A549 (cell line): Measurements from ENCODE around the gene EXOSC1. TPM values are rescaled to one million over a fixed set of nuclear protein-coding genes. Genes with fewer than 3 reads are reported as not detected.

Source experiments
- ATAC-seq, 2 experiments: fragments of 200-7000 bp in 1 of 2; fragments of >200 bp in 1 of 2; cut with Nextera tagmentation in 1 of 2; cut with Tn5 transposase in 1 of 2; 3 replicates each; pipeline versions ENCODE4 v1.8.0 to v1.9.1; 2018 to 2020; ENCODE audit warnings: mild to moderate bottlenecking in 1 of 2, moderate library complexity in 1 of 2
- CTCF ChIA-PET: fragments of 300-600 bp; sonication (Branson Sonifier 250); formaldehyde crosslinking; extraction: SDS; loops from one replicate; lab custom pipeline; 2021; ENCODE audit warnings: antibody characterized with exemption, inconsistent platforms; lab: Yijun Ruan, JAX
- POLR2A ChIA-PET: fragments of 350-600 bp; formaldehyde crosslinking; extraction: SDS; loops from one replicate; lab custom pipeline; 2021; ENCODE audit warnings: antibody characterized with exemption, inconsistent platforms; lab: Yijun Ruan, JAX
- DNase-seq, 2 experiments: peaks; one replicate each; pipeline versions ENCODE4 v3.0.0 to v3.0.0-alpha.2; 2011 to 2016; ENCODE audit warnings: low read depth in 1 of 2, low spot score in 1 of 2
- FAIRE-seq: peaks from 2 replicates; lab custom pipeline; 2011; peaks lifted over from hg19 to GRCh38; lab: Jason Lieb, UNC
- H3K27ac ChIP-seq, 2 experiments: fragments of >200 bp; sonication (Bioruptor Twin); formaldehyde crosslinking; 3 replicates each; pipeline ENCODE4 v1.5.1; 2016 to 2017
- H3K4me1 ChIP-seq: fragments of >200 bp; sonication (Bioruptor Twin); formaldehyde crosslinking; 3 replicates; pipeline ENCODE4 v1.6.1; 2016
- H3K4me2 ChIP-seq: fragments of >200 bp; sonication (Bioruptor Twin); formaldehyde crosslinking; 3 replicates; pipeline ENCODE4 v1.6.1; 2016
- H3K4me3 ChIP-seq: fragments of >200 bp; sonication (Bioruptor Twin); formaldehyde crosslinking; 3 replicates; pipeline ENCODE4 v1.5.1; 2016
- H3K9me3 ChIP-seq: fragments of >200 bp; sonication (Bioruptor Twin); formaldehyde crosslinking; 3 replicates; pipeline ENCODE4 v1.6.1; 2016
- BHLHE40 ChIP-seq: IDR thresholded peaks from 2 replicates; pipeline ENCODE4 v1.6.1; 2012; ENCODE audit warnings: low read depth, low read length, inconsistent platforms
- CBX8 ChIP-seq: fragments of 200-600 bp; sonication (generic); IDR thresholded peaks from 2 replicates; pipeline ENCODE4 v1.6.1; 2016
- CHD2 ChIP-seq: fragments of 150-350 bp; IDR thresholded peaks from 2 replicates; pipeline ENCODE4 v1.6.1; 2014; ENCODE audit warnings: low read length; ENCODE audit not compliant: partially characterized antibody
- EHMT2 ChIP-seq: fragments of 200-600 bp; sonication (generic); IDR thresholded peaks from 2 replicates; pipeline ENCODE4 v1.6.1; 2016; ENCODE audit warnings: antibody characterized with exemption, low read depth, mild to moderate bottlenecking, moderate library complexity
- ESRRA ChIP-seq: fragments of 150-350 bp; IDR thresholded peaks from 2 replicates; pipeline ENCODE4 v1.6.1; 2014; ENCODE audit warnings: mild to moderate bottlenecking, low read length, borderline replicate concordance
- FOSB ChIP-seq: fragments of 250-450 bp; sonication (Bioruptor Pico); IDR thresholded peaks from 2 replicates; pipeline ENCODE4 v1.5.0; 2020; ENCODE audit warnings: mild to moderate bottlenecking, moderate library complexity
- FOSL2 ChIP-seq, 2 experiments: fragments of 450-650 bp in 1 of 2; fragments of >200 bp in 1 of 2; sonication (Bioruptor Twin) in 1 of 2; formaldehyde crosslinking; IDR thresholded peaks; 2 replicates each; pipeline versions ENCODE4 v1.5.0 to v1.6.1; 2016 to 2020; ENCODE audit warnings: mild to moderate bottlenecking in 1 of 2, moderate library complexity in 1 of 2
- GATA3 ChIP-seq: IDR thresholded peaks from 2 replicates; pipeline ENCODE4 v1.6.1; 2012; ENCODE audit warnings: borderline replicate concordance
- HDAC2 ChIP-seq: fragments of 200-600 bp; sonication (generic); IDR thresholded peaks from 2 replicates; pipeline ENCODE4 v1.6.1; 2016
- HOXB13 ChIP-seq: fragments of 250-450 bp; sonication (Bioruptor Pico); IDR thresholded peaks from 2 replicates; pipeline ENCODE4 v1.5.0; 2020; ENCODE audit warnings: low read depth, mild to moderate bottlenecking, moderate library complexity
- JUN ChIP-seq, 2 experiments: fragments of >200 bp; sonication (Bioruptor Twin); formaldehyde crosslinking; IDR thresholded peaks; 2 replicates in 1 of 2; 3 replicates in 1 of 2; pipeline ENCODE4 v1.6.1; 2016 to 2017
- MAFK ChIP-seq: fragments of 450-650 bp; IDR thresholded peaks from 2 replicates; pipeline ENCODE4 v1.6.1; 2014; ENCODE audit not compliant: partially characterized antibody
- MYC ChIP-seq: IDR thresholded peaks from 2 replicates; pipeline ENCODE4 v1.6.1; 2012; ENCODE audit warnings: mild to moderate bottlenecking, inconsistent platforms, low read length, improper control_type of control experiment, borderline replicate concordance
- PHF8 ChIP-seq: fragments of 200-600 bp; sonication (generic); IDR thresholded peaks from 2 replicates; pipeline ENCODE4 v1.6.1; 2016; ENCODE audit warnings: low read depth, mild to moderate bottlenecking, antibody characterized with exemption, moderate library complexity, borderline replicate concordance
- POLR2A ChIP-seq: IDR thresholded peaks from 2 replicates; pipeline ENCODE4 v1.6.1; 2012; ENCODE audit warnings: mild to moderate bottlenecking, low read length
- POLR2AphosphoS2 ChIP-seq: conservative IDR thresholded peaks from 2 replicates; pipeline ENCODE4 v1.6.1; 2012; ENCODE audit warnings: low read length, improper control_type of control experiment, inconsistent platforms
- RAD21 ChIP-seq, 2 experiments: fragments of >200 bp in 1 of 2; sonication (Bioruptor Twin) in 1 of 2; formaldehyde crosslinking in 1 of 2; IDR thresholded peaks in 1 of 2; conservative IDR thresholded peaks in 1 of 2; 2 replicates in 1 of 2; 3 replicates in 1 of 2; pipeline ENCODE4 v1.6.1; 2012 to 2018; ENCODE audit warnings: inconsistent platforms in 1 of 2
- RNF2 ChIP-seq: fragments of 200-600 bp; sonication (generic); IDR thresholded peaks from 2 replicates; pipeline ENCODE4 v1.6.1; 2016; ENCODE audit warnings: low read depth, mild to moderate bottlenecking, antibody characterized with exemption, moderate library complexity, borderline replicate concordance
- SMC3 ChIP-seq: fragments of >200 bp; sonication (Bioruptor Twin); formaldehyde crosslinking; IDR thresholded peaks from 3 replicates; pipeline ENCODE4 v1.6.1; 2018; ENCODE audit warnings: inconsistent platforms
- SREBF2 ChIP-seq: fragments of 450-650 bp; IDR thresholded peaks from 2 replicates; pipeline ENCODE4 v1.6.1; 2014; ENCODE audit warnings: mild to moderate bottlenecking, moderate library complexity
- TFCP2L1 ChIP-seq: fragments of 250-450 bp; sonication (Bioruptor Pico); IDR thresholded peaks from 2 replicates; pipeline ENCODE4 v1.5.0; 2021; ENCODE audit warnings: mild to moderate bottlenecking
- ZFP36 ChIP-seq: fragments of 450-650 bp; IDR thresholded peaks from 2 replicates; pipeline ENCODE4 v1.6.1; 2014; ENCODE audit warnings: borderline replicate concordance; ENCODE audit not compliant: partially characterized antibody
- ZNF302 ChIP-seq: fragments of 250-450 bp; sonication (Bioruptor Pico); IDR thresholded peaks from 2 replicates; pipeline ENCODE4 v1.9.0; 2021; ENCODE audit warnings: inconsistent platforms, mild to moderate bottlenecking, moderate library complexity
- WGBS: methylation state at CpG from one replicate; pipeline ENCODE4 v1.1.6; 2017; ENCODE audit errors: missing lambda C conversion rate; 5-methylcytosine and 5-hydroxymethylcytosine counted together
- polyA plus RNA-seq, 4 experiments: library from polyadenylated mRNA; depleted of rRNA in 3 of 4; stranded (reverse); fragments of >200 nt; fragmentation: RNase III in 1 of 4; extraction: RNeasy Plus Mini Kit Qiagen cat#74134 plus additional on column Dnase treatment in 1 of 4; gene quantifications; 2 replicates in 3 of 4; 3 replicates in 1 of 4; pipeline ENCODE4 v1.2.3, GENCODE V29; 2011 to 2017
- TF ChIP-seq, protein P1 (sequence below): fragments of >200 bp; sonication (Bioruptor Twin); formaldehyde crosslinking; IDR thresholded peaks from 3 replicates; pipeline ENCODE4 v1.5.1; 2016
- TF ChIP-seq, protein P2 (sequence below): fragments of 250-450 bp; sonication (Bioruptor Pico); IDR thresholded peaks from 2 replicates; pipeline ENCODE4 v1.5.0; 2020; ENCODE audit warnings: low read depth, mild to moderate bottlenecking, moderate library complexity
- TF ChIP-seq, protein P3 (sequence below): IDR thresholded peaks from 2 replicates; pipeline ENCODE4 v1.6.1; 2012; ENCODE audit warnings: low read depth, borderline replicate concordance

Gene EXOSC1
- polyA plus RNA-seq, 2 of the 4 experiments (the other 2 are of a cell fraction), result 54.8 to 64.0 TPM

DNA sequence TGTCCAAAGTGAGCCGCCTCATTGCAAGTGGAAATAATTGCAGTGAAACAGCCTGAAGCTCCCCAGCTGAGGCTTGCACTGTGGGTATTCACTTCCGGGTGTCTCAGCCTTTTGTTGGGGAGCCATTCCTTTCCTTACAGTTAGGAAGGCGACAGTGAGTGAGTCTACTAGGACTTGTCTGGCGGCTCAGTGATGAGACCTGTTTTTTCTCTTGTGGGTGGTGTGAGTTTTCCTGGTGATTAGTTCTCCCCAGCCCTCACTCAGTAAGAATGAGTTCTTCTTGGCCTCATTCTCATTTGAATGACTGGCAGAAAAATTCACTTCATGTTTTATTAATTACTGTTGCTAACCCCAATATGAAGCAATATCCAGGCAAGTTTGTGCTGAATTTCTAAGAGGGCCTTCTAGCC is 17.2 kb downstream of the EXOSC1 start:
- Histone ChIP-seq H3K9me3 (no peaks in the 10 kb centered on the region), H3K4me3 (peak overlapping the region; percentile 73), H3K4me1 (peaks cover 17% of the 10 kb centered on the region; the same call in 2 of the 3 replicates), H3K27ac (peak overlapping the region; percentile 25 to 59; a peak in 3 of 6 replicates), H3K4me2 (peak overlapping the region; percentile 72)
- WGBS, result 81% methylated on average over 4 of the region's 4 CpGs
- ATAC-seq, result no peak
- POLR2A ChIA-PET, result no interaction called here
- CTCF ChIA-PET, result interaction anchor here (1.6 kb wide), 1 partner anchor 22 kb away, joined by 6 read pairs; no protein-coding TSS in a partner anchor
- no peak for TF ChIP-seq ESRRA
- TF ChIP-seq FOSB (CRISPR knock-in tag), result no peak
- no peak for TF ChIP-seq GATA3
- no peak for TF ChIP-seq POLR2AphosphoS2
- TF ChIP-seq HOXB13 (CRISPR knock-in tag), result no peak
- TF ChIP-seq, protein P1, sequence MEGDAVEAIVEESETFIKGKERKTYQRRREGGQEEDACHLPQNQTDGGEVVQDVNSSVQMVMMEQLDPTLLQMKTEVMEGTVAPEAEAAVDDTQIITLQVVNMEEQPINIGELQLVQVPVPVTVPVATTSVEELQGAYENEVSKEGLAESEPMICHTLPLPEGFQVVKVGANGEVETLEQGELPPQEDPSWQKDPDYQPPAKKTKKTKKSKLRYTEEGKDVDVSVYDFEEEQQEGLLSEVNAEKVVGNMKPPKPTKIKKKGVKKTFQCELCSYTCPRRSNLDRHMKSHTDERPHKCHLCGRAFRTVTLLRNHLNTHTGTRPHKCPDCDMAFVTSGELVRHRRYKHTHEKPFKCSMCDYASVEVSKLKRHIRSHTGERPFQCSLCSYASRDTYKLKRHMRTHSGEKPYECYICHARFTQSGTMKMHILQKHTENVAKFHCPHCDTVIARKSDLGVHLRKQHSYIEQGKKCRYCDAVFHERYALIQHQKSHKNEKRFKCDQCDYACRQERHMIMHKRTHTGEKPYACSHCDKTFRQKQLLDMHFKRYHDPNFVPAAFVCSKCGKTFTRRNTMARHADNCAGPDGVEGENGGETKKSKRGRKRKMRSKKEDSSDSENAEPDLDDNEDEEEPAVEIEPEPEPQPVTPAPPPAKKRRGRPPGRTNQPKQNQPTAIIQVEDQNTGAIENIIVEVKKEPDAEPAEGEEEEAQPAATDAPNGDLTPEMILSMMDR, result no peak
- TF ChIP-seq HDAC2, result no peak
- TF ChIP-seq, protein P2, sequence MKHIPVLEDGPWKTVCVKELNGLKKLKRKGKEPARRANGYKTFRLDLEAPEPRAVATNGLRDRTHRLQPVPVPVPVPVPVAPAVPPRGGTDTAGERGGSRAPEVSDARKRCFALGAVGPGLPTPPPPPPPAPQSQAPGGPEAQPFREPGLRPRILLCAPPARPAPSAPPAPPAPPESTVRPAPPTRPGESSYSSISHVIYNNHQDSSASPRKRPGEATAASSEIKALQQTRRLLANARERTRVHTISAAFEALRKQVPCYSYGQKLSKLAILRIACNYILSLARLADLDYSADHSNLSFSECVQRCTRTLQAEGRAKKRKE (CRISPR knock-in tag), result no peak
- TF ChIP-seq MYC, result no peak
- no peak for TF ChIP-seq SMC3
- TF ChIP-seq ZFP36, result no peak
- no peak for TF ChIP-seq SREBF2
- TF ChIP-seq POLR2A, result no peak
- no peak for TF ChIP-seq CHD2
- TF ChIP-seq RNF2, result no peak
- TF ChIP-seq FOSL2 (IDR thresholded peaks at IDR 0.05), result no peak
- no peak for TF ChIP-seq FOSL2 (CRISPR knock-in tag; IDR thresholded peaks at IDR 0.05)
- DNase-seq, result no peak
- no peak for FAIRE-seq

DNA sequence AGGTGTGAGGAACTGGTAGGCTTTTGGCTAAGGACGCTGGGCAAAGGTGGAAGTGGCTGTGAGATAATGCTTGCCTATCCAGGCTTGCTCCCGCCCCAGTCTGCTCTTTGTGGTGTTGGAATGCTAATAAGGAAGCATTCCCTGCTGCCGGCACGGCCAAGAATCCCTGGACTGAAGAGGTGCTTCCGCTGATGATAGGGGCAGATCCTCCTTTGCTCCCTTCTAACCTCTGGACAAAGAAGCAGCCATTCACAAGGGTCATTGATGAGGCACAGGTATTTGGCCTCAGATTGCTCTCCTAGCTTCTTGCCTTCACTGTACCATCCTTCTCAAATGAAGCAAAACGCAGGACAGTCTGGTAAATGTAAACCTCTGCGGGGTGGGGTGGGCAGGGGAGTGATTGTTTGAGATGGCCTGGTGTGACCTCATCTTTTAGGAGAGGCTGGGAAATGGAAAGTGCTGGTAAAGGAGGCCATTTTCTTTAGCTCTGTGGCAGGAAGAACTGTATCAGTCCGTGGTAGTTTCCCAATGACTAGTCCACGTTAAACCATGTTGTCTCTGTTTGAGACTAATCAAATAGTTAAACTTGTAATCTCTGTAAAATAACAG is 18.1 kb downstream of the EXOSC1 start:
- Histone ChIP-seq H3K4me2 (peak overlapping the region; percentile 72), H3K27ac (peak overlapping the region; percentile 82 to 90)
- FAIRE-seq (no peak), ATAC-seq (peak in 1 of 2 experiments; percentile 19; a peak in 3 of 6 replicates)
- ChIA-PET CTCF (interaction anchor here (0.7 to 1.6 kb wide), 4 partner anchors 20 to 149 kb away, joined by 3 to 6 read pairs (median 3); partner anchors contain the start of gene ANKRD2), POLR2A (no interaction called here)
- WGBS, result 13% methylated on average over 9 of the region's 9 CpGs
- TF ChIP-seq RAD21 (conservative IDR thresholded peaks at IDR 0.05 in 1 of 2, IDR thresholded peaks at IDR 0.05 in 1 of 2) (no peak), CBX8 (no peak), TFCP2L1 (CRISPR knock-in tag) (no peak), EHMT2 (no peak), ZNF302 (CRISPR knock-in tag) (no peak), PHF8 (no peak), HDAC2 (no peak), BHLHE40 (no peak), SMC3 (no peak), RNF2 (no peak), MAFK (no peak), JUN (IDR thresholded peaks at IDR 0.05) (no peak)
- TF ChIP-seq, protein P2 (CRISPR knock-in tag), result no peak
- TF ChIP-seq, protein P3, sequence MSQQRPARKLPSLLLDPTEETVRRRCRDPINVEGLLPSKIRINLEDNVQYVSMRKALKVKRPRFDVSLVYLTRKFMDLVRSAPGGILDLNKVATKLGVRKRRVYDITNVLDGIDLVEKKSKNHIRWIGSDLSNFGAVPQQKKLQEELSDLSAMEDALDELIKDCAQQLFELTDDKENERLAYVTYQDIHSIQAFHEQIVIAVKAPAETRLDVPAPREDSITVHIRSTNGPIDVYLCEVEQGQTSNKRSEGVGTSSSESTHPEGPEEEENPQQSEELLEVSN, result no peak
- TF ChIP-seq, all 56 proteins: peak for 0
- peaks cover 17% of the 10 kb centered on the region; the same call in 2 of the 3 replicates for H3K4me1 ChIP-seq
- peak overlapping the region; percentile 73 for H3K4me3 ChIP-seq
- no peaks in the 10 kb centered on the region for H3K9me3 ChIP-seq
- peak in 1 of 2 experiments; percentile 40 for DNase-seq
